HG03460 (cell line): ENCODE measurements around the gene LCN9.
"Not testable (repeated sequence)": the region's sequence is repeated elsewhere in the genome, so short reads cannot be mapped to it uniquely, and the experiment has no call there.

Source experiments
- ATAC-seq: cut with Tn5 transposase; IDR thresholded peaks from one replicate; pipeline ENCODE4 v1.9.1; 2021; ENCODE audit not compliant: unreplicated experiment

Gene LCN9

DNA sequence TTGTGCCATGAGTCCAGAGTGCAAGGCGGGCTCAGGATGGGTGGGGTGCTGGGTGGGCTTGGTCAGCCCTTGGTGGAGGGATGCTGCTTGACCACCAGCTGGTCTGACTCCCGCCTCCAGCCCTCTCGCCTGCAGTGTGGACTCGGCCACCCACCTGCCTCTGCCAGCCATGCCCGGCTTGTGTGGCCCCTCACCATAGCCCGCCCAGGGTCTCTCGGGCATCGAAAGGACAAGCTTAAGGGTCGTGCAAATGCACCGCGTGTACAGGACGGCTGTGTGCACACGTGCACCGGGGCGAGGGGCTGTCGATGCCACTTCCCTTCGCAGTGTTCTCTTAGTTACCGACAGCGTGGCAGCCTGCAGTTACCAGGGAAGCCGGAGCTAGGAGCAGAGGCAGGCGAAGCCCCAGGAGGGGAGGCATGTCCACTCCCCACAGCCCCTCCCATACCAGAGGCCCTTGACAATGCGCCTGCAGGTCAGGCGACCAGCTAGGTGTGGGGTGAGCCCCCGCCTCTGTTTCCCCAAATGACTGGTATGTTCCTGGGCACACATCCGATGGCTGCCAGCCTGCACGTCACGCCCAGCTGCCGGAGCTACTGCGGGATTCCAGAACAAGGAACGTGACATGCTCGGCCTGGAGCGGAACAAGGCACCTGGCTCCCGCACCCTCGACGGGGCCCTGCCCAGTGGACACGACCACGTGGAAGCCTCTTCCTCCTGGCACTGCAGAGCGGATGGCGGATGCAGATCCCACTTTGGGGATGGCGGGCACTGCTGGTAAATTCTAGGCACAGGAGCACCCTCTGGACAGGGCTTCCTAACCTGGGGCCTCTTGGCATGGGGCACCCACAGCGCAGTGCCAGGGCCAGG, 7.8 kb downstream of the LCN9 start:
- no peak for ATAC-seq

DNA sequence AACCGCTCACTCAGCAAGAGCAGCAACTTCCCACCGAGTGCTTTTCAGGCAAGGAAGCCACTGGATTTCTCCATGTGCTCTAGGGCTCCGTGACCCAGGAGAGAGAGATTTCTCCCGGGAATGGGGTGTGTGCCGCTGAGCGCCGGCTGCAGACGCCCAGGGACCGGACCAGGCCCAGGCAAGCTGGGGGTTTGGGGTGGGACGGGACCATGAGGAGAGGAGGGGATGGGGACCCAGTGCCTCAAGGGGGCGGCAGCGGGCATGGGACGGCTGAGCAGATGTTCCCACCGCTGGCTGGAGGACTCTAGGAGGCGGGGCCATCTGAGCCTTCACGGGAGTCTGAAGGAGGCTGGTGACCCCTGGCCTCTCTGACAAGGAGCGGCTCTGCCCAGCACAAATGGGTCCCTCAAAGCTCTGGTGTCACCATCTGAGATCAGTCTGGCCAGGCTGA, 8.5 kb downstream of the LCN9 start:
- ATAC-seq: no peak

DNA sequence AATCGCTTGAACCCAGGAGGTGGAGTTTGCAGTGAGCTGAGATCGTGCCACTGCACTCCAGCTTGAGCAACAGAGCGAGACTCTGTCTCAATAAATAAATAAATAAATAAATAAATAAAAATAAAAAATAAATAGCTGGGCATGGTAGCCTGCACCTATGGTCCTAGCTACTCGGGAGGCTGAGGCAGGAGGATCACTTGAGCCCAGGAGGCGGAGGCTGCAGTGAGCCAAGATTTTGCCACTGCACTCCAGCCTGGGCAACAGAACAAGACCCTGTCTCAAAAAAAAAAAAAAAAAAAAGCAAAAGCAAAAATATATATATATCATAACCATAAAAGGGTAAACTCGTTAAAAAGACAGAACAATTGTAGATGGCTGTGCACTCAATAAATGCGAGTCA, 9.7 kb downstream of the LCN9 start:
- not testable (repeated sequence) for ATAC-seq

DNA sequence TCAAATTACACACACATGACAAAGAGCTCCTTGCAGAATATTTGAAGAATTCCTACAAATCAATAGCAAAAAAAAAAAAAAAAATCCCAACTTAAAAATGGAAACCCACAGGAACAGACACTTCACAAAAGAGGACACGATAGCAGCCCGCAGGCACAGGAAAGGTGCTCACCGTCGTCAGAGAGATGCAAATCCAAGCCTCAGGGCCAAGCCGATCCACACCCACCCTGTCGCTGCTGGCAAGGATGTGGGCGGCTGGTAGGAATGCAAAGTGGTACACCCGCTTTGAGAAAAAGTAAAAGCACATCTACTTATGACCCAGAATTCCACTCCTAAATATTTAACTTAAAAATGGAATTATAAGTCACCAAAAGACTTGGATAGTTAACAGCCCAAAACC, 10.8 kb downstream of the LCN9 start:
- ATAC-seq: no peak

DNA sequence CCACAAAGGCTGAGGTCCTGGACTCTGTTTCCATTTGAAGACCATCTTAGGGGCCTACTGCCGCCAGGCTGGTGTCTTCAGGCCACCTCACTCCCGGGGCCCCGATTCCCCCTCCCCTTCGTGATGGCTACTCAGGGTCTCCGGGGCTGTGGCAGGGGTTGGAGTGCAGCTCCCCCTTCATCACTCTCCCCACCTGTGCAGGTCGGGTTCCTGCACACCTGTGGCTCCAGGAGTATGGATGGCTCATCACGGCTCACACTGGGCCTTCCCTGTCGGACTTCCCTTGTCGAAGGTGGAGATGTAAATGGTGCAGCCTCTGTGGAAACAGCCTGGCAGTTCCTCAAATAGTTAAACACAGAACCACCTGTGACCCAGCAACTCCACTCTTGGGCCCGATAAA, 11.9 kb downstream of the LCN9 start:
- ATAC-seq: no peak

DNA sequence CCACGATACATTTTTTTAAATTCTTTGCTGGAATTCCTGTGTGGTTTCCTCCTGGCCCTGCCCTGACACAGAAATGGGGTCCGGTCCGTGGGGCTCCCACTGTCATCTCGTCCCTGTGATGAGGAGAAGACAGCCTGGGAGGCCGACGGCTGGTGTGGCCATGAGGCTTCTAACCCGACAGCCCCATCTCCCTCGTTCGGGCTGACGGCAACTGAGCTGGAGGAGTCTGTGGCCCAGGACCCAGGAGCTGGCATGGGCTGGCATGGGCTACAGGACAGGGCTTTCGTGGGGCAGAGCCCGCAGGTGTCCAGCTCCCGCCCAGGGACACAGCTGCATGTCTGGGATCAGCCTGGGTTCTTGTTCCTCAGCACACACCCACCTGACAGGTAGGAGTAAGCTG, 13.8 kb downstream of the LCN9 start:
- no peak for ATAC-seq

DNA sequence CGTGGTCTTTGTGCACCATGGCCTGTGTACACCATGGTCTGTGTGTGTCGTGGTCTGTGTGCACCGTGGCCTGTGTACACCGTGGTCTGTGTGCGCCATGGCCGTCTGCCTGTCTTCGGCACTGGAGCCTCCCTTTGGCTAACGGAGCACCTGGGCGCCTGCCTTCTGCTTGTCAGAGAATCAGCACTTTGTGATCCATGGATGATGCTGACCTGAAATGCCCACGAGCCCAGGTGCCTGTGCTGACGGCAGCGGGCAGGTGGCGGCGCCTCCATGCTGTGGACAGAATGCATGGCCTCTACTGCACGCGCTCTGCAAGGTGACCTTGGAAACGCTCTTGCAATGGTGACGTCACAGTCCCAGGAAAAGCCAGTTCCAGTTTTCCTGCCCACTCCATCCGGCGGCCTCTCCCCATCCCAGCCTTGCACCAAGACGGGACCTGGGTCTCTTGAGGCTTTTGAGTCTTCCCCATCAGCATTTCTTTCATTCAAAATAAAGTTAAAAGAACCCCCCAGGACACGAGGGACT, 14.6 kb downstream of the LCN9 start:
- no peak for ATAC-seq

DNA sequence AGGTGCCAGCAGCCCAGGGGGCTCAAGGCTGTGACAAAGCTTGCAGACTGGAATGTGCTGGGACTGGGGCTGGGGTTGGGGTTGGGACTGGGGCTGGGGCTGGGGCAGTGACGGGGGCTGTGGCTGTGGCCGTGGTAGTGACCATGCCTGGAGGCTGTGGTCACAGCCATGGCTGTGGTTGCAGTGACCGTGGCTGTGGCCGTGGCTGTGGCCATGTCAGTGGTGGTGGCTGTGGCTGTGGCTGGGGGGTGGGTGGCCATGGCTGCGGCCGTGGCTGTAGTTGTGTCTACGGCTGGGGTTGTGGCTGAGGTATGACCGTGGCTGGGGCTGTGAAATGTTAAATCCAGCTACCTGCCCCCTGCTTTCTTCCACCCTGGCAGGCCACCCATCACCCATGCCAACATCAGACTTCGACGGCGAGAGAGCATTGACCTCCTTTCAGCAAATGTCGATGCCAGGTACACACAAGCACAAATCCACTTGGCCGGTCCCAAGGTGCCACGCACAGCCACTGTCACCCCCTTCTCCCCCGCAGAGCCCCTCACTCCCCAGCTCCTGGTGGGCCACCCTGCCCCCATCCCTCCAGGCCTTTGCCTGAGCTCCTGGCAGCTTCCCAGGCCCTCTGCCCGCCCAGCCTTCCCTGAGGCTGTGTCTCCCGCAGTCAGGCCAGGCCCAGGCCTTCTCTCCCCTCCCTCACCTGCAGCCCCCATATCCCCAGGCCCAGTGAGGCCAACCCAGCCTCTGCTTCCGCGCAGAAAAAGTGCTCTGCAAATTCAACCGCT, 15.3 kb downstream of the LCN9 start:
- no peak for ATAC-seq

DNA sequence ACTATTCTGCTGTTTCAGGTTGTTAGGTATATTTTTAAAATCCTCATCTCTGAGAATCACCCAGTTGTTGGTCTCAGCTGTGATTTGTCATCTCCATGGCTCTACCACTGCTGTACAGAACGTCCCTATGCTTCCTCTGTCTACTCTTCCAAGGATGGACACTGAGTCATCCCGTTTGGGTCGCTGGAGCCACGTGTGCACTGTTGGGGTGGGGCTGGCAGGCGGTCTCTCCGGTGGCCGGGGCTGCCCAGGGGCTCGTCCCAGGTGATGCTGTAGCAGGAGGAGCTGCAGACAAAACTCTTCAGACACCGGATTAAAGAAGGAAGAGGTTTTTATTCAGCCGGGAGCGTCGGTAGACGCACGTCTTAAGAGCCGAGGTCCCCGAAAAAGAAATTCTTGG, 16.9 kb downstream of the LCN9 start:
- ATAC-seq: no peak

DNA sequence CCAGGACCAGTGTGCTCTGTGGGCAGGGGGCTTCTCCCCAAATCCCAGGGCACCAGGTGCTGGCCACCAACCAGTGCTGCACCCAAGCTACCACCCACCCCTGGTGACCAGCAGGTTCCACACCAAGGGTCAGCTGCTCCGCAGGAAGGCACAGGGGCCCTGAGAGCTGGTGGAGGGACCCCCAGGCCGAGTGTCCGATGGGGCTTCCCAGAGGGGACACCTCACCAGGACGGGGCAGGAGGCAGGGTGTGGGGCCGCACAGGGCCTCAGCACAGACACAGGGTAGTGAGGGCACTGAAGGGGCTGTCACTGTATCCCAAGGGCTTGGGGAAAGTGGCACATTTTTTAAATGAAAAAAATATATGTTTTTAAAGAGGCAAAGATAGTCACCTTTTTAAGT, 18.1 kb downstream of the LCN9 start:
- ATAC-seq: no peak

DNA sequence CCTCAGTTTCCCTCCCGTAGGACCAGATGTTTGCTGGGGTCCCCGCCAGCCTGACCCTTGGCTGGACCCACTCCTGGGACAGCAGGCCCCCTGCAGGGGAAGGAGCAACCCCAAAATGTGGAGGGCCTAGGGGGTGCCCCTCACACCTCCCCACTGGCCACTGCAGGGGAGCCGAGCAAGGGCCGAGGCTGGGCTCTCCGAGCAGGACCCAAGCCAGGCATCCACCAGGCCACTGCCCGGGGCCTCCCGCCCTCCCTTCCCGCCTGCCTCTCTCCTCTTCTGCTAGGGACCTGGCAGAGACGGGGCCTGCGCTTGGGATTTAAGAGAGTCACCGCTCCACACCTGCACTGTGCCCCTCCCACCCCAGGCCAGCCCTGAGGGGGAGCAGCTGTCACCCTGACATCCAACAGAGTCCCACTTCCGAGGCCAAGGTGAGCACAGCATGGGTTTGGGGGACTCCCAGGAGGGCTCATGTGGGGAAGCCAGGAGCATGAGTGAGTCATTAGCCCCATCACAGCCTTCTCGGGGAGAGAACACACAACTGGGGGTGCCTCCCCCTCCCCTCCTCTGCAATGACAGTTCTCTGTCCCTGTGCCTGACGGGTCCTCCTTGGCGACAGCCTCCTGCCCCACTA, 20.4 kb downstream of the LCN9 start:
- no peak for ATAC-seq

DNA sequence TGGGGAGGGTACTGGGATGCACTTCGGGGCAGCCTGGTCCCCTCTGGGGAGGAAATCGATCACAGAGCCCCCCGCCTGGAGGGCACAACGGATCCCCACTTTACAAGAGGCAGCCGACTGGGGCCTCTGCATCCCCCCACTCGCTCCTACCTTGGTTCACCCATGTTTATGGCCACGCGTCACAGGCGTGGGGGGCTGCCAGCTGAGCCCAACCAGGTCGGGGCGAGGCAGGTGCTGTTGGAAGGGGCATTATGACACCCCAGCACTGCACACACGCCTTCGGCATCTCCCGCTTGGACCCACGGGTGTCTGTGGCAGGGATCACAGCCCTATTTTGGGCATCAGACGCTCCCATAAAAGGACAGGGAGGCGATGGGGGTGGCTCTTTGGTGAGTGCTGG, 21.6 kb downstream of the LCN9 start:
- ATAC-seq: no peak

DNA sequence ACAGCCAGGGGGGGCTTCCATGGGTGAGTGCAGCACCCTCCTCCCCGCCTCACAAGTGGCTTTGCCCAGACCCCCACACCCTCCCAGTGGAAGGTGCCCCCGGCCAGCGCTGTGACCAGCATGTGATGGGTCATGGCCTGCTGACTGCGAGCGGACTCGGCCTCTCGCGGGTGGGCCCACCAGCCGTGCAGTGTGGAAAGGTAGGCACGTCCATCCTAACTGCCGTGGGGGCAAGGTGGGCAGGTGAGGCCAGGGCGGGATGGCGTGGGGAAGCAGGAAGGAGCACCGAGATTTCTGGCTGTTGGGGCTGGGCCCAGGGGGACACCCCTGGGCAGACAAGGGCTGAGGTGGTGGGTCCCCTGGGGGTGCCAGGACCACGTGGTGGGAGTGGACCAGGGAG, 24.1 kb downstream of the LCN9 start:
- ATAC-seq: no peak

DNA sequence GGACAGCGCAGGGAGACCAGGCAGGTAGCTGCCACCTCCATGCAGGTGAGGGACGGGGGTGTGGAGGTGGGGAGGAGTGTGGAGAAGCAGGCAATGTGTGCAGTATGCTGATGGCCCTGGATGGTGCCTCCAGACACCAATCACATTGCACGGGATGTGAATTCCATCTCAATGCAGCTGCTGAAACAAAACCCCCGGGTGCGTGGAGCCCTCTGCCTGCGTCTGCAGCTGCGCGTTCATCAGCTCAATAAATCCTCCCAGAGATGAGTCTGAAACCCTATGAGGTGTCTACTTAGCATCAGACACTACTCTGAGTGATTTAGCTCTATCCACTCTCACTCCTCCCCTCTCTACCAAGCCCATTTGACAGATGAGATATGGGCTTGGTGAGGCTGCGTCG, 25.9 kb downstream of the LCN9 start:
- ATAC-seq: no peak

DNA sequence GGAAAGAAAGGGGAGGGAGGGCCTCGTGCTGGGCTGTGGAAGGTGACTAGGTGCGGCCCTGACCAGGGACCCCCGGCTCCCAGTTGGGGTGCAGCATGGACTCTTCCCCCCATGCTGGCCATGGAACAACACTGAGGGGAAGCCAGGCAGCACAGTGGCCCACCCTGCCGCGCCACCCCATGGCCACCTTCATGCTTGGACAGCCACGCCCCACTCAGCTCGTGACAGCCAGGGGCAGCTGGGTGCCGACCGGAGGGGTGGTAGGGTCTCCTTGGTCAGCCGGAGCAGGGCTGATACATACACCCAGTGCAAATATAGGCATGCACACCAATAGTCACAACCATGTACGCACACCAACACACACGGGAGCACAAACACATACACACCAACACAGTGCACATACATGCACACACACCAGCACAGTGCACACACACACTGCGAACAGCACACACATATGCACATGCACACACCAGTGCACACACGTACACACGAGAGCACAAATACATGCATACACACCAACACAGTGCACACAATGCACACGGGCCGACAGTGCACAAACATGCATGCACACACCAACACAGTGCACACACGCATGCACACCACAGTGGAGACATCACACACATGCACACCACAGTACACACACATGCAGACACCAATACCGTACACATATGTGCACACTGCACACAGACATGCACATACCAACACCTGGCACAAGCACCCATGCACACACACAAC, 27.9 kb downstream of the LCN9 start:
- ATAC-seq: no peak

DNA sequence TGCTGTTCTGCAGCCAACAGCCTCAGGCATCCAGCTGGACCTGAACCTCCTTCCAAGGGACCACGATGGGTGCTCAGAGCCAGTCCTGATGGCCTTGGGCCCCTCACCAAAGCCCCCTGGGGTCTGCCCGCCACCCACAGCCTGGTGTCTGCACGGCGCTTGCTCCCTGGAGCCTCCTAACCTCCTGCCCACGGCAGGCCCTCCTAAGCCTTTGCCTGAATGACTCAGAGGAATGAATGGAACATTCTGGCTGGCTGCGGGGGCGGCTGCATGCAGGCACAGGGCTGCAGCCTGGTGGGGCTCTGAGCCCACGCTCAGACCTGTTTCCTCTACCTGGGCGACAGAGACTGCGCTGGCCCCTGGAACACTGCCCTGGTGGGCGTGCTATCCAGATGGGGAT, 29.3 kb downstream of the LCN9 start:
- no peak for ATAC-seq

DNA sequence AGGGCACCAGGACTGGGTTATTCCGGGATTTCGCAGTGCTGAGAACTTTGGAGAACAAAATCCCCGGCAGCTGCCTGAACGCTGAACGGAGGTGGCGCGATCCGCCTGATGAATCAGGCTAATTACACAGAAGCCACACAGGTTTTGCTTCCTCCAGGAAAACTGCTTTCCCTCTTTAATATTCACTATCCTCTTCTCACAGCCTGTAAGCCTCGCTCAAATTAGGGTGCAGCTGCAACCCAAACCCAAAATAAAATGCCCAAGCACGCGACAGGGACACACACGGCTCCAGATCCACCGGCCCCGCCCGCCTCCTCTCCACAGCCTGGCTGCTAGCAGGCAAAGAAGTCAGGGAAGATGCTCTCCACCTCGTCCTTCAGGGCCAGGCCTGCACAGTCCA, 30.2 kb downstream of the LCN9 start:
- no peak for ATAC-seq

DNA sequence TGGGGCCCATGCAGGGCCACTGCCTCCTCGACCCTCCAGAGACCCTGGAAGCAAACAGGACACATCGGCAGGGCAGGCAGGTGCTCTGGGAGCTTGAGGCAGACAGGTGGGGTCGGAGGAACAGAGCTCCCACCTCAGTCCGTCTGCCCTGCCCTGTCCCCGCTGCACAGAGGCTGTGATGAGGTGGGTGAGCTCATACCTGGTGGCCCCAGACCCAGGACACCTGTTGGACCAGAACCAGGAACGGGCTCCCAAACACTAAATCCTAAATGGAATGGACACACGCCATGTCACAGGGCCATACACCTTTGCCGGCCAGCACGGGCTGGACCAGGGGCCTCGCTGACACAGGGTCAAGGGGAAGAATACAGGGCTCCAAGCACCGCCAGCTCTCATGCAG, 30.7 kb downstream of the LCN9 start:
- ATAC-seq: no peak

DNA sequence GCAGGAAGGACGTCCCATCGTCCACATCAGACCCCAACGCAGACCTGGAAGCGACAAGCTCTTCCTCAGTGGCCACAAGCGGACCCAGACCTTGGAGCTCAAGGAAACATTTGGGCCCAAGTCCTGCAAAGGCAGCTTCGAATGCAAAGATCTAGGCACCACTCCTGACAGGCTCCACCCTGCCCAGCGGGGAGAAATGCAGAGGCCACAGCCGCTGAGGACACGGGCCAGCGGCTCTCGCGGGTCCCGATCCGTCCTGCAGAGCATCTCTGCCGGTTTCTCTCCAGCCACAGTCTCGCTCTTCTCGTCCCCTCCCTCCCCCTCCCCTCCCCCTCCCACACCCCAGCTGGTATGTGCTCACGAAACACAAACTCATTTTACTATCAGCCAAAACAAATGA, 31.3 kb downstream of the LCN9 start:
- no peak for ATAC-seq

DNA sequence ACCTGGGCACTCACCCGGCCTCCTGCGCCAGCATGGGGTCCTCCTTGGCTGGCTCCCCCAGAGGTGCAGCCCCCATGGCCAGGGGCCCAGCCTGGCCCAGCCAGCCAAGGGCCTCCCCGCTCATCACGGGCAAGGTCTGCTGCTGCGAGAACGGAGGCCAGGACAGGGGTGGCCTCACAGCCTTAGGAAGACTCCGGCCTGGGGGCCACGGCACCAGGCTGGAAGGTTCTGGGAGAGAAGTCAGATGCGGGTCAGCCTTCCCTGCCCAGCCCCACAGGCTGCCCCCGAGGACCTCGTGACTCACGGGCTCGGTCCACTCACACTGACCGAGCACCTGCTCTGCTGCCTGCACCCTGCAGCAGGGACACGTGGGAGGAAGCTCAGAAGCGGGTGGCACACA, 31.9 kb downstream of the LCN9 start:
- ATAC-seq: no peak

DNA sequence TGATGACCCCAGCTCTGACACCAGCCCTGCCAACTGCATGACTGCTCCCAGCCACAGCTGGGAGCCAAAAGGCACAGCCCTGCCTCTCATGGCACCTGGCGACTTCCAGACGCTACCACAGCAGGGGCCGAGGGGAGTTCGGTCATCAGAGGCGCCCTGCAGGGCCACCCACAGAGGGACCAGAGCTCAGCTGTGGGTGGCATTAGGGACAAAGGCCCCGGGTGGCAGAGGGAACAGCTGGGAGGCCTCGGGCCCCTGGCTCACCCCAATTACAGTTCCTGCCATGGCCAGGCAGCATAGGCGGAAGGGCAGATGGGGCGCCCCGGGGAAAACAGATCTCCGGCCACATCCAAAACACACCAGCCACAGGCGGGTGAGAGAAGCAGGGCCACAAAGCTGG, 32.5 kb downstream of the LCN9 start:
- no peak for ATAC-seq
